ENCODE measurements around the gene MYO3B. TPM values are rescaled to one million over a fixed set of nuclear protein-coding genes. Genes with fewer than 3 reads are reported as not detected.

MYO3B gene
- total RNA-seq, 5 donors from 2014 or later (not counting 1 experiment from before 2014, with no cell fraction given): 0.26 to 0.28 TPM; not detected in 3

DNA sequence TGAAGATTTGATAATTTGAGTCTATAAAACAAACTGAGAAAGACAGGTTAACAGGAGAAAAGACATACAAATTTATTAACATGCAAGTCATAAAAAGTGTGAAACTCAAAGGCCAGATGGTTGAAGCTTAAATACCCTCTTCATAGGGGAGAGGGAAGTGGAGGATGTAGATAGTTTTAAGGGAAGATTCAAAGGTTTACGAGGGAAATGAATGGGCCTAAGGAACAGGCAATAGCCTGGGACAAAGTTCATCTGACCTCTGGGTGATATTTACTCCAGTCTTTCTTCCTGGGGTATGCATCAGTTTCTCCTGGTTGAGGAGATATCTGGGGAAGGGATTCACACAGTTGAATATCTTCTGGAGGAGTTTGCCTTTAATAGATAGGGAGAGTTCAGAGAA is 322.2 kb downstream of the MYO3B start:
- H3K4me1 Mint-ChIP-seq: peaks cover 1 to 14% (median 6%) of the 10 kb centered on the region in 3 donors
- Histone ChIP-seq H3K4me1 (ENCODE audit: control insufficient read depth in 1 of 2, extremely low read depth in 1 of 2, insufficient read depth in 2 of 2, low read length in 2 of 2) (peaks cover 0 to 15% of the 10 kb centered on the region in 2 experiments), H3K36me3 (ENCODE audit: control insufficient read depth in 2 of 2, extremely low read depth in 1 of 2, insufficient read depth in 1 of 2, low read length in 1 of 2) (no peaks in the 10 kb centered on the region), H3K27ac (ENCODE audit: low read length) (no peak overlapping the region), H3K4me3 (ENCODE audit: control insufficient read depth in 1 of 2, extremely low read depth in 1 of 2, low read length in 1 of 2) (no peak overlapping the region), H3K27me3 (replicated peaks in 1 of 2; ENCODE audit: control insufficient read depth in 2 of 2, extremely low read depth in 1 of 2, insufficient read depth in 2 of 2, low read length in 1 of 2) (peaks cover 0 to 7% of the 10 kb centered on the region in 2 experiments), H3K9me3 (no peaks in the 10 kb centered on the region)
- ATAC-seq (replicated peaks in 1 of 4) (no peak), DNase-seq (no peak)
- no peak overlapping the region for H3K27ac Mint-ChIP-seq
- POLR2A ChIA-PET: no interaction called here
- no peaks in the 10 kb centered on the region for H3K9me3 Mint-ChIP-seq
- CTCF ChIA-PET: no interaction called here
- H3K36me3 Mint-ChIP-seq: no peaks in the 10 kb centered on the region
- WGBS (ENCODE audit: insufficient coverage): no CpG with 5 or more reads among the region's 1 CpG
- H3K27me3 Mint-ChIP-seq: peaks cover 23 to 33% of the 10 kb centered on the region in 2 donors
- no peak overlapping the region for H3K4me3 Mint-ChIP-seq

DNA sequence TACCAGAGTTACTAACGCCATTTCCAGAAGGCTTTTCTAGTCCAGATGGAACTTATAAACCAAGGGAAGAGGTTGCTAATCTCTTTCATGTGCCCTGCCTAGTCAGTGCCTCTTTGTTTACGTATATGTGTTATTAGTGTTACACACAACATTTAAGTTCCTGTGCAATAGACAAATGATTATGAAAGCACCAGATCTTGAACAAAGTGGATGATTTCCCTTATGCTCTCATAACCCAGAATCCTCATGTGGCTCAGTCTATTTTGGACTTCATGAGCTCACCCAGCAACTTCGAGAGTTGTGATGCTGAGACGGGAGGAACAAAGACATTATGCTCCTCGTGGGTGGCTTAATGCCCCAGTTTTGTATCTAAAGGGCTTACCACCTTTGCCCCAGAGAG is 322.8 kb downstream of the MYO3B start:
- Histone ChIP-seq H3K4me1 (ENCODE audit: control insufficient read depth in 1 of 2, extremely low read depth in 1 of 2, insufficient read depth in 2 of 2, low read length in 2 of 2) (peaks cover 3 to 19% of the 10 kb centered on the region in 2 experiments), H3K27ac (ENCODE audit: low read length) (no peak overlapping the region), H3K9me3 (no peaks in the 10 kb centered on the region), H3K27me3 (replicated peaks in 1 of 2; ENCODE audit: control insufficient read depth in 2 of 2, extremely low read depth in 1 of 2, insufficient read depth in 2 of 2, low read length in 1 of 2) (peaks cover 0 to 8% of the 10 kb centered on the region in 2 experiments), H3K36me3 (ENCODE audit: control insufficient read depth in 2 of 2, extremely low read depth in 1 of 2, insufficient read depth in 1 of 2, low read length in 1 of 2) (no peaks in the 10 kb centered on the region), H3K4me3 (ENCODE audit: control insufficient read depth in 1 of 2, extremely low read depth in 1 of 2, low read length in 1 of 2) (no peak overlapping the region)
- CTCF ChIA-PET: no interaction called here
- ATAC-seq (replicated peaks in 1 of 4) (no peak), DNase-seq (no peak)
- H3K27me3 Mint-ChIP-seq: peaks cover 20 to 33% of the 10 kb centered on the region in 2 donors
- no peaks in the 10 kb centered on the region for H3K9me3 Mint-ChIP-seq
- H3K36me3 Mint-ChIP-seq: no peaks in the 10 kb centered on the region
- 67% methylated on average over 3 of the region's 5 CpGs for WGBS (ENCODE audit: insufficient coverage)
- POLR2A ChIA-PET: interaction anchor here in 1 of 2 donors (0.6 kb wide), 1 partner anchor 274 kb away, joined by 3 read pairs; no protein-coding TSS in a partner anchor
- H3K4me3 Mint-ChIP-seq: no peak overlapping the region
- no peak overlapping the region for H3K27ac Mint-ChIP-seq
- peaks cover 6 to 18% (median 7%) of the 10 kb centered on the region in 3 donors for H3K4me1 Mint-ChIP-seq

DNA sequence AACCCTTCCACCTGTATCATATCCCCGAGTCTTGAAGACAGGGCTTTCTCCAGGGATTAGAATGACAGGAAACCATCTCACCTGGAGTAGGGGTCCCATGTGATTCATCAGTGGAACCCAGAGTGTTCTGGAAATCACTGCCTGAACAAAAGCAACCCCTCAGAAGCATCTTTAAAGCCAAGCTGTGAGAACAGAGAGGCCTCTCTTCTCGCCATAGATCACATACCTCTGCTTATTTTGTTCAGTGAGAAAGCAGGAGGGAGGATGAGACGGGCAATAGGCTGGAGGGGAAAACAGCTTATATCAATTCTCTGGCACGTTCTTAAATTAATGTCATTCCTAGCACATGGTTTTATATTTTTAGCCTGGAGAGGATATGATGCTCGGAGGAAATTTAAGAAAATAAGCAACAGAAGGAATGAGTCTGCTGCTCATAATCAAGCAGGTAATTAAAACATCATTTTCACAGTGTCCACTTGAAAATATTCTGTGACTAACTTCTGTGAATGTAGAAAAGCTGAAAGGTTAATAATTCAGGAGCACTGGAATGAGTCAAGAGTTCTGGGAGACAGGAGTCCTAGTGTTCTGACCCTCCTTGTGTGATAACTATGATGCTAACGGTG is 323.6 kb downstream of the MYO3B start:
- Mint-ChIP-seq H3K4me3 (no peak overlapping the region), H3K27ac (no peak overlapping the region), H3K36me3 (no peaks in the 10 kb centered on the region), H3K4me1 (peaks cover 13 to 26% (median 13%) of the 10 kb centered on the region in 3 donors), H3K27me3 (peaks cover 14 to 31% of the 10 kb centered on the region in 2 donors), H3K9me3 (no peaks in the 10 kb centered on the region)
- ATAC-seq (replicated peaks in 1 of 4): no peak
- peaks cover 6 to 27% of the 10 kb centered on the region in 2 experiments for H3K4me1 ChIP-seq (ENCODE audit: control insufficient read depth in 1 of 2, extremely low read depth in 1 of 2, insufficient read depth in 2 of 2, low read length in 2 of 2)
- H3K4me3 ChIP-seq (ENCODE audit: control insufficient read depth in 1 of 2, extremely low read depth in 1 of 2, low read length in 1 of 2): no peak overlapping the region
- H3K36me3 ChIP-seq (ENCODE audit: control insufficient read depth in 2 of 2, extremely low read depth in 1 of 2, insufficient read depth in 1 of 2, low read length in 1 of 2): no peaks in the 10 kb centered on the region
- 60% methylated on average over 1 of the region's 6 CpGs for WGBS (ENCODE audit: insufficient coverage)
- peaks cover 0 to 6% of the 10 kb centered on the region in 2 experiments for H3K27me3 ChIP-seq (replicated peaks in 1 of 2; ENCODE audit: control insufficient read depth in 2 of 2, extremely low read depth in 1 of 2, insufficient read depth in 2 of 2, low read length in 1 of 2)
- DNase-seq: no peak
- ChIA-PET POLR2A (interaction anchor here in 1 of 2 donors (0.6 kb wide), 1 partner anchor 273 kb away, joined by 3 read pairs; no protein-coding TSS in a partner anchor), CTCF (no interaction called here)
- H3K27ac ChIP-seq (ENCODE audit: low read length): no peak overlapping the region
- no peaks in the 10 kb centered on the region for H3K9me3 ChIP-seq

DNA sequence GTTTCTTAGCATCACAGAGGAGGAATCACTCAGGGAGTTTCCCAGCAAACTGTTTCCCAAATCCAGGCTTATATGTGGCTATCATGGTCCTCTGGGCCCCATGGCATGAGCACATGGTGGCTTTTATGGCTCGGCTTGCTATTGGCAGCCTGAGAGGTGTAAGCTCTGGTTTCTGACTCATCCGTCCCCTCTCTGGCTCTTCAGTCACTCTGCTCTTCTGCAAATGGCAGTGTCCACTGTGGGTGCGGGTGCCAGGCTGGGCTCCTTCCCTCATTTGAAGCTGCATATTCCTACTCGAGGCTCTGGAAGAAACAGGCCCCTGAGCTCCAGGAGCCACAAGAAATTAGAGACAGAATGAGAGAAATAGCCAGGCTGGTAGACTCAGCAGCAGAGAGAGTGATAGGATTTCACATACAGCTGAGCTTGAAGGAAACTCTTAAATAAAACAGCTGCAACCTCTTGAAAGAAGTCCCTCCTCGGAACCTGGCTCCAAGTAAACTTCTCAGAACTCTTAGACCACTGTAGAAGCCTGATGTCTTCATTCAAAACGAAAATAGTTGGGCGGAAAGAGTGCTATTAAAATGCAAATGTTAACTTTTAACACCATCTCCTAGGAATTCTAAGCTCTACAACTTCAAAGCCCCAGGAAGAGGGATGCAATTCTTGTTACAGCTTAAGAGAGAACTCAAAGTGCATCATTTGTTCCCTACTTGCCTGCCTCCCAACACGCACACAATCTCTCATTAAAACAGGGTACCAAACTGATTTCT is 324.6 kb downstream of the MYO3B start:
- ChIA-PET POLR2A (no interaction called here), CTCF (no interaction called here)
- H3K4me3 Mint-ChIP-seq: no peak overlapping the region
- no peak overlapping the region for H3K27ac Mint-ChIP-seq
- H3K36me3 Mint-ChIP-seq: no peaks in the 10 kb centered on the region
- peaks cover 0 to 6% of the 10 kb centered on the region in 2 experiments for H3K27me3 ChIP-seq (replicated peaks in 1 of 2; ENCODE audit: control insufficient read depth in 2 of 2, extremely low read depth in 1 of 2, insufficient read depth in 2 of 2, low read length in 1 of 2)
- peaks cover 23 to 36% (median 23%) of the 10 kb centered on the region in 3 donors for H3K4me1 Mint-ChIP-seq
- DNase-seq (no peak), ATAC-seq (replicated peaks in 1 of 4) (no peak)
- no peak overlapping the region for H3K4me3 ChIP-seq (ENCODE audit: control insufficient read depth in 1 of 2, extremely low read depth in 1 of 2, low read length in 1 of 2)
- H3K9me3 Mint-ChIP-seq: no peaks in the 10 kb centered on the region
- no peak overlapping the region for H3K27ac ChIP-seq (ENCODE audit: low read length)
- no peaks in the 10 kb centered on the region for H3K9me3 ChIP-seq
- H3K4me1 ChIP-seq (ENCODE audit: control insufficient read depth in 1 of 2, extremely low read depth in 1 of 2, insufficient read depth in 2 of 2, low read length in 2 of 2): peaks cover 14 to 34% of the 10 kb centered on the region in 2 experiments
- WGBS (ENCODE audit: insufficient coverage): 60% methylated on average over 5 of the region's 8 CpGs
- peaks cover 13 to 25% of the 10 kb centered on the region in 2 donors for H3K27me3 Mint-ChIP-seq
- no peaks in the 10 kb centered on the region for H3K36me3 ChIP-seq (ENCODE audit: control insufficient read depth in 2 of 2, extremely low read depth in 1 of 2, insufficient read depth in 1 of 2, low read length in 1 of 2)

DNA sequence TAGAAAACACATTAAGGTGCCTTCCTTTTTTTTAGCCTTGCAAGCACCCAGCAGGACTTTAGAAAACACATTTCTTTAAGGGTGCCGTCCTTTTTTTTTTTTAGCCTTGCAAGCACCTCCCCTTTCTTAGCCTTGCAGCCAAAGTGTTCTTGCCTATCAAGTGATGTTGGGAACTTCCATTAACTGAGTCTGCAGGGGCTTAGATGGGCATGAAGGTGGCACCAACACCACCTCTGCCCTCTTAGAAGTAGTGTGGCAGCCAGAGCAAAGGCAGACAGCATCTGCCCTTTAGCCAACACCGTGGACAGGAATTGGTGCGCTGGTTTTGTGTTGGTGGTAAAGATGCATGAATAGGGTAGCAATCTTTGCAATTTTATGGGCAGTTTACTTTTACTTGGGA is 325.6 kb downstream of the MYO3B start:
- Mint-ChIP-seq H3K4me1 (peaks cover 33 to 46% (median 34%) of the 10 kb centered on the region in 3 donors), H3K9me3 (no peaks in the 10 kb centered on the region), H3K27ac (no peak overlapping the region), H3K36me3 (no peaks in the 10 kb centered on the region), H3K27me3 (peaks cover 12 to 24% of the 10 kb centered on the region in 2 donors), H3K4me3 (no peak overlapping the region)
- Histone ChIP-seq H3K27ac (ENCODE audit: low read length) (no peak overlapping the region), H3K4me1 (ENCODE audit: control insufficient read depth in 1 of 2, extremely low read depth in 1 of 2, insufficient read depth in 2 of 2, low read length in 2 of 2) (peaks cover 19 to 44% of the 10 kb centered on the region in 2 experiments), H3K27me3 (replicated peaks in 1 of 2; ENCODE audit: control insufficient read depth in 2 of 2, extremely low read depth in 1 of 2, insufficient read depth in 2 of 2, low read length in 1 of 2) (peaks cover 0 to 6% of the 10 kb centered on the region in 2 experiments), H3K9me3 (no peaks in the 10 kb centered on the region), H3K4me3 (ENCODE audit: control insufficient read depth in 1 of 2, extremely low read depth in 1 of 2, low read length in 1 of 2) (no peak overlapping the region), H3K36me3 (ENCODE audit: control insufficient read depth in 2 of 2, extremely low read depth in 1 of 2, insufficient read depth in 1 of 2, low read length in 1 of 2) (no peaks in the 10 kb centered on the region)
- POLR2A ChIA-PET: no interaction called here
- CTCF ChIA-PET: no interaction called here
- no CpG with 5 or more reads among the region's 3 CpGs for WGBS (ENCODE audit: insufficient coverage)
- ATAC-seq (replicated peaks in 1 of 4) (no peak), DNase-seq (no peak)

DNA sequence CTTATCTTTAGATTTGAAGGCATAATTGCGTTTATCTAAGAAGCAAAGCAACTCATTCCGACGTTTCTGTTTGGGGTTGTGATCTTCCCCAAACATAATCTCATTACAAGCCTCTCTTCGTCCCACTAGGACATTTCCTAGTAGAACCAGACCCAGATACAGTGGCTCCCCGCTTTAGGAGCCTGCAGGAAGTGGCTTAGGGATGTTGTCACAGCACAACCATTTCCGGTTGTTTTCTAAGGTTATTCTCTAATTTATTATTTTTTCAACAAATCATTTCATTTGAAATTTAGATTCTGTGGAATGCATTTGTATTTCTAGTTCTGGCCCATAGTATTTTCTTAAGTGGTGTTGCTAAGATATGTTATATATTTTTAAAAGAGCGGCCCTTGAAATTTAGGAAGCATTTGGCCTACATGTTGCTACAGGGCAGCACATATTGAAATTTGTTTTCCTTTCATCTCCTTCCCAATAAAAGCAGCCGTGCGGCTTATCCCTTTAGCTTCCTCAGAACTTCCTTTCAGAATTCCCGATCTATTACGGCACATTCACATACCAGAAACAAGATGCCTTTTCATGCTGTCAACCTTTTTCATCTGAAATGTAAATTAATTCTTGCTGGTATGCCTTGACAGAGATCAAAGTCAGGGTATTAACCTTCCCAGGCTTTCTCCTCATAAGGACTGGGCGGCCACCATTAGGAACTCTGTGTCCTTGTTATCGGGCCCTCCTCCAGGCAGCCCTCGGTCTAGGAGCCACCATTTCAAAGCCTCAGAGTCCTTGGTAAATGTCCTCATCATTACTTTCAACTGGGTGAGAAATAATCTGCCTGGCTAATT is 326.2 kb downstream of the MYO3B start:
- peaks cover 12 to 21% of the 10 kb centered on the region in 2 donors for H3K27me3 Mint-ChIP-seq
- H3K4me1 Mint-ChIP-seq: peaks cover 34 to 46% (median 36%) of the 10 kb centered on the region in 3 donors
- Histone ChIP-seq H3K4me1 (ENCODE audit: control insufficient read depth in 1 of 2, extremely low read depth in 1 of 2, insufficient read depth in 2 of 2, low read length in 2 of 2) (peaks cover 19 to 47% of the 10 kb centered on the region in 2 experiments), H3K9me3 (no peaks in the 10 kb centered on the region), H3K36me3 (ENCODE audit: control insufficient read depth in 2 of 2, extremely low read depth in 1 of 2, insufficient read depth in 1 of 2, low read length in 1 of 2) (no peaks in the 10 kb centered on the region), H3K27ac (ENCODE audit: low read length) (no peak overlapping the region), H3K27me3 (replicated peaks in 1 of 2; ENCODE audit: control insufficient read depth in 2 of 2, extremely low read depth in 1 of 2, insufficient read depth in 2 of 2, low read length in 1 of 2) (peaks cover 0 to 6% of the 10 kb centered on the region in 2 experiments), H3K4me3 (ENCODE audit: control insufficient read depth in 1 of 2, extremely low read depth in 1 of 2, low read length in 1 of 2) (no peak overlapping the region)
- no peak for DNase-seq
- ChIA-PET CTCF (no interaction called here), POLR2A (no interaction called here)
- no peak for ATAC-seq (replicated peaks in 1 of 4)
- H3K9me3 Mint-ChIP-seq: no peaks in the 10 kb centered on the region
- H3K27ac Mint-ChIP-seq: no peak overlapping the region
- H3K4me3 Mint-ChIP-seq: no peak overlapping the region
- H3K36me3 Mint-ChIP-seq: no peaks in the 10 kb centered on the region
- 92% methylated on average over 4 of the region's 14 CpGs for whole genome bisulfite sequencing (ENCODE audit: insufficient coverage)
